GM12801 (cell line): ENCODE data around the gene SPACA9.

Experiments used
- CTCF ChIP-seq: IDR thresholded peaks from one replicate; pipeline ENCODE4 v1.5.1; 2011; ENCODE audit warnings: control low read depth; ENCODE audit not compliant: insufficient read length; ENCODE audit errors: extremely low read depth

The SPACA9 gene

GRCh38 chr9:132842124-132843044 lies 36.3 kb upstream of the SPACA9 start:
- TF ChIP-seq CTCF = no peak

- no peak for TF ChIP-seq CTCF
Observed at GRCh38 chr9:132846109-132846917, 32.4 kb upstream of the SPACA9 start.

- no peak for TF ChIP-seq CTCF
Observed at GRCh38 chr9:132846918-132847515, 31.7 kb upstream of the SPACA9 start.

DNA sequence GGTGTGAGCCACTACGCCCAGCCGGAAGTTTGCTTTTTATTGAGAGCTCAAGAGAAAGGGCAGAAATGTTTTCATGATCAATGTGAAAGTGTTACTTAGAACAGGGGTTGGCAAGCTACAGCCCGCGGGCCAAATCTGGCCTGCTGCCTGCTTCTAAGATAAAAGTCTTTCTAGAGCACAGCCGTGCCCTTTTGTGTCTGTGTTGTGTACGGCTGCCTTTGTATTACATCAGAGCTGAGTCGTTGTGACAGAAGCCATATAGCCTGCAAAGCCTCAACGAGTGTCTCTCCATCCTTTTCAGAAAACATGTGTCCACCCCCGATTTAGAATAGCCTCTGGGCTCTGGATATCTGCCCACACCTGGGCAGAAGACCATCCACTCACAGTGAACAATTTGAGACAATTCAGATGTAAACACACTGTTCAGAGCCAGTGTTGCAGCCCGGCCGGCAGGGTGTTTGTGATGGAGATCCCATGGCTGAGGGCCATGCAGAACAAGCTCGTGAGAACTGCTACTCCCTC lies 29.5 kb upstream of the SPACA9 start:
- no peak for TF ChIP-seq CTCF

- TF ChIP-seq CTCF = no peak
Observed at GRCh38 chr9:132853482-132853881, 25.2 kb upstream of the SPACA9 start.

GRCh38 chr9:132854832-132855231 lies 23.9 kb upstream of the SPACA9 start:
- no peak for TF ChIP-seq CTCF

DNA sequence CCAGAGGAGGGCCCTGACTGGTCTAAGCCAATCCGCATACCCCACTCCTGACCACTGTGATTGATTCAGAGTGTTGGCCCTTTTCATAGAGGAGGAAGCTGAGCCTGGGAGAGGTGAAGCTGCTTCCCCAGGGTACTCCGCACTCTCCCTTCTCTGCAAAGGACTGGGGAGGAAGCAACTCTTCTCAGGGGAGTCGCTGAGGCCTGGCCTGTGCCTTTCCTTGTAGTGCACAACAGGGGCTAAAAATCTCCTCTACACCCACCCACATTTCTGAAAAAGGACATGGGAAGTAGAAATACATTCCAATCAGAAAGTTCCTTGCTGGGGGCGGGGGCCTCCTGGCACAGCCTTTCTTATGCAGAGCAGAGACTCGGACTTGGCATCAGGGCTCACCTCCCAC lies 22.8 kb upstream of the SPACA9 start:
- no peak for TF ChIP-seq CTCF
